HEK293 (cell line): Measurements from ENCODE around the gene GNAS.
A peak's percentile ranks its signal among the peaks of the same experiment; 100 is the strongest.

ENCODE experiments used
- ATF2 ChIP-seq: fragments of 450-650 bp; formaldehyde crosslinking; IDR thresholded peaks from 2 replicates; pipeline ENCODE4 v1.5.1; 2016; ENCODE audit warnings: missing biosample characterization, missing genetic modification characterization, low read depth
- CTCF ChIP-seq: fragments of 450-650 bp; formaldehyde crosslinking; IDR thresholded peaks from 2 replicates; pipeline ENCODE4 v1.5.1; 2016; ENCODE audit warnings: missing biosample characterization, missing genetic modification characterization
- KLF7 ChIP-seq: fragments of 450-650 bp; formaldehyde crosslinking; IDR thresholded peaks from 2 replicates; pipeline ENCODE4 v1.5.1; 2016; ENCODE audit warnings: missing biosample characterization, missing genetic modification characterization, borderline replicate concordance
- RBAK ChIP-seq: fragments of 450-650 bp; formaldehyde crosslinking; IDR thresholded peaks from 2 replicates; pipeline ENCODE4 v1.5.1; 2016; ENCODE audit warnings: missing biosample characterization, missing genetic modification characterization
- ZNF138 ChIP-seq: fragments of 450-650 bp; formaldehyde crosslinking; IDR thresholded peaks from 2 replicates; pipeline ENCODE4 v1.5.1; 2016; ENCODE audit warnings: missing biosample characterization, missing genetic modification characterization, borderline replicate concordance
- ZNF211 ChIP-seq: fragments of 450-650 bp; formaldehyde crosslinking; IDR thresholded peaks from 2 replicates; pipeline ENCODE4 v1.5.1; 2016; ENCODE audit warnings: low read depth, missing biosample characterization, missing genetic modification characterization
- ZNF239 ChIP-seq: fragments of 450-650 bp; formaldehyde crosslinking; IDR thresholded peaks from 2 replicates; pipeline ENCODE4 v1.5.1; 2016; ENCODE audit warnings: missing biosample characterization, missing genetic modification characterization
- ZNF514 ChIP-seq: fragments of 450-650 bp; formaldehyde crosslinking; IDR thresholded peaks from 2 replicates; pipeline ENCODE4 v1.5.1; 2016; ENCODE audit warnings: missing biosample characterization, missing genetic modification characterization

GRCh38 chr20:58907320-58908137, 55.0 kb downstream of the GNAS start:
- TF ChIP-seq ZNF211 (tag by site-specific recombination) (no peak), ATF2 (tag by site-specific recombination) (no peak), RBAK (no peak), ZNF239 (tag by site-specific recombination) (no peak), ZNF514 (no peak), ZNF138 (no peak), KLF7 (peak; percentile 64; the same call in 1 of the 2 replicates), CTCF (tag by site-specific recombination) (no peak)
